ENCODE results near the gene BGN.

BGN gene

GRCh38 chrX:153482376-153483015 lies 12.3 kb upstream of the BGN start:
- no peak for FAIRE-seq
- no peak for DNase-seq (ENCODE audit: low spot score)

- FAIRE-seq (no peak), DNase-seq (ENCODE audit: low spot score) (no peak)
Observed at GRCh38 chrX:153485396-153486080, 9.2 kb upstream of the BGN start.

- DNase-seq (ENCODE audit: low spot score): no peak
- no peak for FAIRE-seq
Observed at GRCh38 chrX:153486171-153486570, 8.6 kb upstream of the BGN start.

GRCh38 chrX:153487590-153488071 lies 7.1 kb upstream of the BGN start:
- DNase-seq (ENCODE audit: low spot score) (no peak), FAIRE-seq (no peak)

GRCh38 chrX:153488231-153488914 lies 6.4 kb upstream of the BGN start:
- no peak for FAIRE-seq
- no peak for DNase-seq (ENCODE audit: low spot score)

GRCh38 chrX:153490217-153490930 lies 4.4 kb upstream of the BGN start:
- DNase-seq (ENCODE audit: low spot score): no peak
- FAIRE-seq: no peak

GRCh38 chrX:153491351-153491914 lies 3.3 kb upstream of the BGN start:
- FAIRE-seq (no peak), DNase-seq (ENCODE audit: low spot score) (no peak)

- FAIRE-seq (no peak), DNase-seq (ENCODE audit: low spot score) (no peak)
Observed at GRCh38 chrX:153491918-153492317, 2.9 kb upstream of the BGN start.

GRCh38 chrX:153492543-153492942 lies 2.2 kb upstream of the BGN start:
- DNase-seq (ENCODE audit: low spot score) (no peak), FAIRE-seq (no peak)

- DNase-seq (ENCODE audit: low spot score) (no peak), FAIRE-seq (no peak)
Observed at GRCh38 chrX:153493085-153493484, 1.7 kb upstream of the BGN start.

- DNase-seq (ENCODE audit: low spot score): no peak
- no peak for FAIRE-seq
Observed at GRCh38 chrX:153494061-153494460, 719 bp upstream of the BGN start.

- DNase-seq (ENCODE audit: low spot score) (no peak), FAIRE-seq (no peak)
Observed at GRCh38 chrX:153495362-153495751, 577 bp downstream of the BGN start.

GRCh38 chrX:153495903-153496589 lies 1.3 kb downstream of the BGN start:
- FAIRE-seq (no peak), DNase-seq (ENCODE audit: low spot score) (no peak)

GRCh38 chrX:153496590-153496959 lies 1.8 kb downstream of the BGN start:
- no peak for FAIRE-seq
- DNase-seq (ENCODE audit: low spot score): no peak

- FAIRE-seq (no peak), DNase-seq (ENCODE audit: low spot score) (no peak)
Observed at GRCh38 chrX:153498453-153498852, 3.7 kb downstream of the BGN start.

GRCh38 chrX:153499341-153499740 lies 4.6 kb downstream of the BGN start:
- no peak for FAIRE-seq
- no peak for DNase-seq (ENCODE audit: low spot score)

GRCh38 chrX:153499876-153500275 lies 5.1 kb downstream of the BGN start:
- no peak for DNase-seq (ENCODE audit: low spot score)
- FAIRE-seq: no peak

GRCh38 chrX:153500676-153501280 lies 6.0 kb downstream of the BGN start:
- DNase-seq (ENCODE audit: low spot score) (no peak), FAIRE-seq (no peak)

GRCh38 chrX:153501530-153501929 lies 6.8 kb downstream of the BGN start:
- DNase-seq (ENCODE audit: low spot score): no peak
- no peak for FAIRE-seq

- FAIRE-seq: no peak
- no peak for DNase-seq (ENCODE audit: low spot score)
Observed at GRCh38 chrX:153502131-153502530, 7.4 kb downstream of the BGN start.

- DNase-seq (ENCODE audit: low spot score): no peak
- no peak for FAIRE-seq
Observed at GRCh38 chrX:153502796-153503195, 8.0 kb downstream of the BGN start.
